ENCODE measurements around the gene ZNF213.
"Not testable (repeated sequence)": the region's sequence is repeated elsewhere in the genome, so short reads cannot be mapped to it uniquely, and the experiment has no call there.

Gene ZNF213

DNA sequence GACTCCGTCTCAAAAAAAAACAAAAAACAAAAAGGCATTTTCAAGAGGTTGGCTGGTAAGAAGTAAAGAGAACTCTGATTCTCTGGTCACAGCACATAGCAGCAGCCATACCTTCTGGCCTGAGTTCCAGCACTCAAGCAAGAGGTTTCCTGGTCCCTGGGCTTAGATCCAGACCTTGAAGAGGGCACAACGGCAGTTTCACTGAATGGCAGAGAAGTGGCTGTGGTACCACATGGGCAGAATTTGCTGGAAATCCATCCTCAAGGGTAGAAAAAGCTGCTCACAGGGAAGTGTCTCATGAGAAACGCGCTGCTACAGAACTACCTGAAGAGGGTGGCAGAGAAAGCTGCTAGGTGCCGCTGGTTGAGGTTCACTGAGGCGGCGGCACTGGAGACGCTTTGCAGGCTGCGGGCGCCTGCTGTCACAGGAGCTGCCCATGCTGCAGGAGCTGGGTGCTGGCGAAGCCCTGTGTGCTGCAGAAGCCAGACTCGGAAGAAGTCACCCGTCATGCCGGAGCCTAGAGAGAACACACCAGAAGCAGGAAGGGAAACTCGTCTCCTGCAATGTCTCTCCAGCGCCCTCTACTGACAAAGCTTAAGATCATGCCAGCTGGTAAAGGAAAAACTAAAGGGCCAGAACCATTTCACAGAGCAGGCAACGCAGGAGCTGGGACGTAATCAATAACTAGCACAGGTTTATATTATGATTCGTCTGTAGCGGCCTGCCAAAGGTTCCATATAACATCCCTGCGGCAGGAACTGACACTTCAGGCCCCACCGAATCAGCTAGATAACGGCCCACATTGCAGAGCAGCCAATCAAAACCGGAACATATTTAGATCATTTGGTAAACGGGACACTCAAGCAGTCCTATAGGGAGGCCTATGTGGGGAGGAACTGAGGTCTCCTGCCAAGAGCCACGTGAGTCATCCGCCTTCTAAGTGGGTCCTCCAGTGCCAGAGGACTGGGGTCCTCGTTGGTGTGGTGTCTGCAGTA lies 5.4 kb upstream of the ZNF213 start:
- peak; percentile 73 for DNase-seq

DNA sequence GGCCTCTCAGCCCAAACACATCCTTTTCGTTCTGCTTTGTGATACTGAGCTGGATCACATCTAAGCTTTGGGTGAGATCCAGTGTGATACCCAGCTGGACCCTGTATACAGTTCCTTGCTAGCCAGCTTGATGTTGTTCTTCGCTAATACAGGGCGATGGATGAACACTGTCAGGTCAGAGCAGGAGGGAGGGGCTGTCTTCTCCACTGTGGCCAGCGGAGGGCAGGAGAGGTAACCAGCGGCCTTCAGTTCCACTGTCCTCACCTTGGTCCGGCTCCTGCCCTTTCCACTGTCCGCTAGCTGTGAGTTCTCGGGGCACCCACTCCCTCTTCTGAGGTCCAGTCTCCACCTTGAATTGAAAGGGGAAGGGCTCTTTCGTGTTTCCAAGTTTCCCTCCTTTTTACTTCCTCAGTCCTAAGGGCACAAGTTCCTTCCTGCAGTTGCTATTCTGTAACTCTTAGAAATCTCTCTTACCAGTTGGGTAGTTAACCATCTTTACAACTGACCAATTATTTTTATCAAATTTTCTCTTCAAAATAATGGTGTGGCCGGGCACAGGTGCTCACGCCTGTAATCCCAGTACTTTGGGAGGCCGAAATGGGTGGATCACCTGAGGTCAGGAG lies 3.0 kb upstream of the ZNF213 start:
- no peak for DNase-seq

DNA sequence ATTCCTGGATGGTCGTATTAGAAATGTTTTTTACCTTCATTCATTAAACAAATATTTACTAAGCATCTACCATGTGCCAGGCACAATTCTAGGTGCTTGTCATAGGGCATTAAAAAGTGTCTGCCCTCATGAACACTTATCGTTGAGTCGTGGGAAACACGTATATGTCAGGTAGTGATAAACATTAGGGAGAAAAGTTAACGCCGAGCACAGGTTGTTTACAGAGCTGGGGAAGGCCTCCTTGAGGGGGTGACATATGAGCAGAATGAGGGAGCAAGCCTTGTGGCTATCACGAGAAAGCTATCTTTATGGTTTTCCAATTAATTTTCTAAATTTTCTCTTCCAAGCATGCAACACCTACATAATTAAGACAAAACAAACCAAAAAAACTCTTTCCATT lies 985 bp upstream of the ZNF213 start:
- no peak for DNase-seq

DNA sequence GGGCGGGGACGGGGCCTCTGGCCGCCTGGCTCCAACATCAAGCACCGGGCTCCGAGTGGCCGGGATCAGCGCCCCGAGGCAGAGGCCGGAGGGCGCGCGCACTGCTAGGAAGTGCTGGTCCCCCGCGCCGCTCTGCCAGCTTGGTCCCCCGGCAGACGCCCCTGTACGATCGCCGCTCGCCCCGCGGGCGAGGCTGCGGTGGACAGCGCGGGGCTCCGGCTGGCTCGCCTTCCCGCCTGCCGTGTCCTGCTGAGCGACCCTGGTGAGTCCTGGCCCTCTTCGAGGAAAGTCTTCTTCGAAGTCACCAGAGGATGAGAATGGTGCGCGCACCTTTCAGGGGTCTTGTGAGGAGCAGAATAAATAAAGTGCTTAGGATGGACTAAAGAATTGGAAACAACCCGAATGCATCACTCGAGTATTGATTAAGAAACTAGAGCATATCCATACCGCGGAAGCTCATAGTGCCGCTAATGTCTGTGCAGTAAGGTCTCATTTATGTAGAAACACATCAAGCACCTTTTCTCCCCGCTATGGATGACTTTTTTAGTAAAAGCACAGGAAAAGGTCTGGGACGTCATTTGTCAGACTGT lies 392 bp downstream of the ZNF213 start:
- DNase-seq, result no peak

DNA sequence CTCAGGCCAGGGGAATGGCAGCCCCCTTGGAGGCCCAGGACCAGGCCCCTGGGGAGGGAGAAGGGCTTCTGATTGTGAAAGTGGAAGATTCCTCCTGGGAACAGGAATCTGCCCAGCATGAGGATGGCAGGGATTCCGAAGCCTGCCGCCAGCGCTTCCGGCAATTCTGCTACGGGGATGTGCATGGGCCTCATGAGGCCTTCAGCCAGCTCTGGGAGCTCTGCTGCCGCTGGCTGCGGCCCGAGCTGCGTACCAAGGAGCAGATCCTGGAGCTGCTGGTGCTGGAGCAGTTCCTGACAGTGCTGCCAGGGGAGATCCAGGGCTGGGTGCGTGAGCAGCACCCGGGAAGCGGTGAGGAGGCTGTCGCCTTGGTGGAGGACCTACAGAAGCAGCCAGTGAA lies 2.4 kb downstream of the ZNF213 start:
- DNase-seq, result no peak

DNA sequence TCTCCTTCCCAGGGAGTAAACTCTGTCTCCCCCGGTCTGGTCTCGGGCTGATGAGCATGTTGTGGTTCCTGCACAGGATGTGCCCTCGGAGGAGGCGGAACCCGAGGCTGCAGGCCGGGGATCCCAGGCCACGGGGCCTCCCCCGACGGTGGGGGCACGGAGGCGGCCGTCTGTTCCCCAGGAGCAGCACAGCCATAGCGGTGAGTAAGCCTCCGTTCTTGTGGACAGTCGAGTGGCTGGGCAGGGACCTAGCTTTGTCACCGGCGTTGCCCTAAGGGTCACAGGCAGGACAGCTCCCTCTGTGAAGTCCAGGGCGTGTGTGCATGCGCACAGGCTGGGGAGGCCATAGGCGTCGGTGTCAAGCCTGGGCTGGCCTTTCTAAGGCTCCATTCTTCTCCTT lies 3.5 kb downstream of the ZNF213 start:
- no peak for DNase-seq

DNA sequence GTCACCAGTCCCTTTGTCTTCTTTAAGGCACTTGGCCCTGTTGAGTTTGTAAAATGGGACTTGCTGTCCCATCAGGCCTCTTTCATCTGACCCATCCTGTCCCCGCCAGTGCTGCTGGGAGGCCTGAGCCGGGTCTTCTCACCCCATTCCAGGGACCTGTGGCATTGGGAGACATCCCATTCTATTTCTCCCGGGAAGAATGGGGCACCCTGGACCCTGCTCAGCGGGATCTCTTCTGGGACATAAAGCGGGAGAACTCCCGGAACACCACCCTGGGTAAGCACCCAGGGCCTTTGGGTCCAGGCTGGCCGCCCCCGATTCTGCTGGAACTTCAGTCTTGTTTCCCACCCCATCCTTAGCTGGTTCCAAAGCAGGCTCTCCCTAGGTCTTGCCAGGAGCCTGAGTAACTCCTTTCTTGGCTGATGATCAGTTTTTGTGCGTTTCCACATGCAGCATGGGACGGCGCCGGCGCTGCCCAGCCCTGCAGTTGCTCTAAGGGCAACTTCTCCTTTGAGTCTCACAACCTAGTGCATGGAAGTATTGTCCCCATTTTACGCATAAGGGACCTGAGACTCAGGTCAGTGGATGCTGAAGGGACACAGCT lies 4.1 kb downstream of the ZNF213 start:
- DNase-seq, result no peak

DNA sequence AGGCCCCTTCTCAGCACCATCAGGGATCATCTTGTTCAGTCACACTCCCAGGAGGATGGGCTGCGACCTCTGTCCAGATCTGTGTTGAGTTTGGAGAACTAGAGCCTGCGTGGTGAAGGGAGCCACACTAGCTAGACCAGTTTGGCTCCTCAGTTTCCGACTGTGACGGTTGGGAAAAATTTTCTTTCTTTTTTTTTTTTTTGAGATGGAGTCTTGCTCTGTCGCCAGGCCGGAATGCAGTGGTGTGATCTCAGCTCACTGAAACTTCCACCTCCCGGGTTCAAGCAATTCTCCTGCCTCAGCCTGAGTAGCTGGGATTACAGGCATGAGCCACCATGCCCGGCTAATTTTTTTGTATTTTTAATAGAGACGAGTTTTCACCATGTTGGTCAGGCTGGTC lies 4.7 kb downstream of the ZNF213 start:
- DNase-seq, result not testable (repeated sequence)

DNA sequence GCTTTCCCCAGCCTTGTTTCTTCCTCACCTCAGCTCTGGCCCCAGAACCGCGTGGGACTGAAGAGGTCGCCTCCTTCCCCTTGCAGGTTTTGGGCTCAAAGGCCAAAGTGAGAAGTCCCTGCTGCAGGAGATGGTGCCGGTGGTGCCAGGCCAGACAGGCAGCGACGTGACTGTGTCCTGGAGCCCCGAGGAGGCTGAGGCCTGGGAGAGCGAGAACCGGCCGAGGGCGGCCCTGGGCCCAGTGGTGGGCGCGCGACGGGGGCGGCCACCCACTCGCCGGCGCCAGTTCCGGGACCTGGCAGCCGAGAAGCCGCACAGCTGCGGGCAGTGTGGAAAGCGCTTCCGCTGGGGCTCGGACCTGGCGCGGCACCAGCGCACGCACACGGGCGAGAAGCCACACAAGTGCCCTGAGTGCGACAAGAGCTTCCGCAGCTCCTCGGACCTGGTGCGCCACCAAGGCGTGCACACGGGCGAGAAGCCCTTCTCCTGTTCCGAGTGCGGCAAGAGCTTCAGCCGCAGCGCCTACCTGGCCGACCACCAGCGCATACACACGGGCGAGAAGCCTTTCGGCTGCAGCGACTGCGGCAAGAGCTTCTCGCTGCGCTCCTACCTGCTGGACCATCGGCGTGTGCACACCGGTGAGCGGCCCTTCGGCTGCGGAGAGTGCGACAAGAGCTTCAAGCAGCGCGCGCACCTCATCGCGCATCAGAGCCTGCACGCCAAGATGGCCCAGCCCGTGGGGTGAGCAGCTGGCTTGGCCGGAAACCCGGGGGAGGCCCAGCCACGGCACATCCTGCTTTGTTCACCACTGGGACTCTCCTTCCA lies 6.0 kb downstream of the ZNF213 start:
- DNase-seq, result no peak

DNA sequence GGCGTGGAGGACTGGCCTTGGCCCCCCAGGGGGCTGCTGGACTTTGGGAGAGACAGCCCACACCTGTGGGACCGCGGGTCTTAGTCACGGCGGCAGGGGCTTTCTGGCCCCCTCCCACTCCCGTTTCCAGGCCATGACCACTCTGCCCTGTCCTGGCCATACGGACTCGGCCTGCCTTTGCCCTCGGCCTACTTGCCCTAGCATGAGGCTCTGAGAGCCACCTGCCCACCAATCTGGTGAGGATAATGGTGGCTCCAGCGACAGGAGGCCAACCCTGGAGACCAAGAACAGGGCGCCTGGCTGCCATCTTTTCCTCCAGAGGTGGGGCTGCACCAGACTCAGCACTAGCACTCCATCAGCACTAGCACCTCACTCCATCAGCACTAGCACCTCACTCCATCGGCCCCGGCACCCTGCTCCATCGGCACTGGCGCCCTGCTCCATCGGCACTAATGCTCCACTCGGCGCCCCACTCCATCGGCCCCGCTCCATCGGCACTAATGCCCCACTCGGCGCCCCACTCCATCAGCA lies 7.0 kb downstream of the ZNF213 start:
- no peak for DNase-seq

DNA sequence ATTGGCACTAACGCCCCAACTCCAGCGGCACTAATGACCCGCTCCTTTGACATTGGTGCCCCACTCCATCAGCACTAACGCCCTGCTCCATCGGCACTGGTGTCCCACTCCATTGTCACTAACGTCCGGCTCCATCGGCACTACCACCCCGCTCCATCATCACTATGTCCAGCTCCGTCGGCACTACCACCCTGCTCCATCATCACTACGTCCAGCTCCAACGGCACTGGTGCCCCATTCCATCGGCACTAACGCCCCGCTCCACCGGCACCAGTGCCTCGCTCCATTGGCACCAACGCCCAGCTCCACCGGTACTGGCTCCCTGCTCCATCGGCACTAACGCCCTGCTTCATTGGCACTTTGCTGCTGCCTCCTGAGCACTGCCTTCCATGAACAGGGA lies 7.5 kb downstream of the ZNF213 start:
- DNase-seq, result no peak

DNA sequence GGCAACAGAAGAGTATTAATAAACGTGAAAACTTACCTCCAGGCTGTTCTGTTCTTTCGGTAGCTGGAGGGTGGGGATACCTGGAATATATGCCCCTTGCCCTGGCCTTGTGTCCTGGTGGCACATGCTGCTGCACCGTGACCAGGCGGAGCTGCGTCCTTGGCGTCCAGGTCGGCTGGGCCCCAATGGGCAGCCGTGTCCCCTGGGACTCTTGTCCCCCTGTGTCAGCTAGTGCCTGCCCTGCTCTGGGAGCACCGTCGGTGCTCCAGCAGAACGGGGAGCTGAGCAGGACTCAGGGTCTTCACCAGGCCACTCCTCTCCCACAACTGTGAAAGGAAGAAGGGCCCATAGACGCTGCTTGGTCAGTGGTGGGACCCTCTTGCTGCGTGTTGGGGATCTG lies 7.9 kb downstream of the ZNF213 start:
- DNase-seq, result no peak

DNA sequence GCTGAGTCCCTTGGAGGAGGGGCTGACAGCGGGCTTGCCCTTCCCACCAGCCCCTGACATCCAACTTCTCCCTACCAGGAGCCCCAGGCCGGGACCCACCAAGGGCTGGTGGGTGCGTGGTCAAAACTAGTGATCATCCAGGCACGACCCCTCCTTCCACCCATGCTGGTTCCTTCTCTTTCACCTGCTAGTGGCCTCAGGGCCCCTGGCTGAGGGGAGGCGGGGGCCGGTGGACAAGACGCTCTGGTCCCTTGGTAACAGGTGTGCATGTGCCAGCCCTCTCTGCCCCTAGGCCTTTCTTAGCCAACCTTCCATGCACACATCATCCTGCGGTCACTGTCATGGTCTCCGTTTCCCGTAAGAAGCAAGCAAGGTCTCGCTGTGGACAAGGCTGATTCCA lies 8.4 kb downstream of the ZNF213 start:
- DNase-seq, result no peak

DNA sequence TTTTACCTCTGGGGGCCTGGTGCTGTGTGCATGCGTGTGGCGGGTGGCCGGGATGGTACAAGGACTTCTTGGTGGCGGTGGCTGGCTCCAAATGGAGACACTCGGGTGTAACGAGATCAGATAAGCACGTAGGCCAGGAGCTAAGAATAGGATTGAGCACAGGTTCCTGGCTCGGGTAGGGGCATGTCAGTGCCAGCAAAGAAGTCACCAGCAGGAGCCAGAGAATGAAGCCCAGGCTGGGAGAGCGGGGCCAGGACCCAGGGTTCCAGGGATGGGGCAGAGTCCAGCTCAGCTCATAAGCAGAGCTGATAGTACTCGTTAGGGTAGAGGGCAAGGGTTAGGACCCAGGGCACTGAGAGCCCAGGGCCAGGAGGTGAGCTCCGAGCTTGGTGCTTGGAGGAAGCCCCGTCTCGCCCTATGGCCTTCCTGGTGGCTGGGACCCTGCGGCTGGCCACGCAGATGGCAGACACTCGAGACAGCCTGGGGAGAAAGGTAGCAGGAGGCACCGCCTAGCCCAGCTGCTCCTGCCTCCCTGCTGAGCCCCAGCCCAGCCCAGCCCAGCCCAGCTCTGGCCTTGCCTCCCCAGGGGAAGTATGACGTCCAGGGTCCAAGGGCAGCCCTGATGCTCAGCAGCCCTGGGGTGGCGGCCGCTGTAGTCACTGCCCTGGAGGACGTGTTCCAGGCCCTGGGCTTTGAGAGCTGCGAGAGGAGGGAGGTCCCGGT lies 8.9 kb downstream of the ZNF213 start:
- DNase-seq, result no peak

DNA sequence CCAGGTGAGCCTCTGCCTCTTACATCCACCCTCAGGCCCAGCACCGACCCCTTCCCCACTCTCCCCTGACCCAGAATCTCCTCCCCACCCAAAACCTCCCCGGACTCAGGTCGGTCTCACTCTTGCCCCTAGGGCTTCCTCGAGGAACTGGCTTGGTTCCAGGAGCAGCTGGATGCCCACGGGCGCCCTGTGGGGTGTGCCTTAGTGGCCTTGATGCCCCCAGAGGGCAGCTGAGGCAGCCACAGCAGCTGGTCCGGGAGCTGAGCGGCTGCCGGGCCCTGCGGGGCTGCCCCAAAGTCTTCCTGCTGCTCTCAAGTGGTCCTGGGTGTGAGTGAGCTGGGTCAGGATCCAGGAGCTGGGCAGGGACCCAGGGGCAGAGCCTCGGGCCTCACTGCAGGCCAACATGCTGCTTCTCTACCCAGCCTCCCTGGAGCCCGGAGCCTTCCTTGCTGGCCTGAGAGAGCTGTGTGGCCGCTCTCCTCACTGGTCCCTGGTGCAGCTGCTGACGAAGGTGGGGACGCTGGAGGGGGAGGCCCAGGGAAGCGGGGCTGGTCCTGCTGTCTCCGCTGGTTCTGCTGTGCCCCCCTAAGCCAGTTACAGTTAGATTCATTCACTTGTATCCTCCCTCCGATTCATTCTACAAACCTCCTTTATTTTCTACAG lies 9.6 kb downstream of the ZNF213 start:
- DNase-seq, result no peak

DNA sequence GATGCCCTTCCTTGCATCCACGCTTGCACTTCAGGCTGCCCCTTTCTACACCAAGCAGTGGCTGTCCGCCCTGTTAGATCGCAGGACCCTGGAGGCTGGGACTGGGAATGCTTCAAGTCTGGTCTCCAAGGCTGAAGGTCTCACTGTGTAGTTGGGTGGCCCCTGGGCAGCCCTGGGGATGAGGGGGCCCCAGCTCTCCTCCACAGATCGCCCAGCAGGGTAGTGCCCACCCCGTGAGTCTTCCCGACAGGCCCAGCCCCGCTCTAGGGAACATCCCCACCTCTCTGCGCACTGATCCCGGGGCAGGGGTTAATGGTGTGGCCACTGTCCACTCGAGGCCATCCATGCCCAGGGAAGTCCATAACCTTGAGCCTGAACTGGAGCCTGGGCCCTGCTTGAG lies 10.3 kb downstream of the ZNF213 start:
- DNase-seq, result no peak

DNA sequence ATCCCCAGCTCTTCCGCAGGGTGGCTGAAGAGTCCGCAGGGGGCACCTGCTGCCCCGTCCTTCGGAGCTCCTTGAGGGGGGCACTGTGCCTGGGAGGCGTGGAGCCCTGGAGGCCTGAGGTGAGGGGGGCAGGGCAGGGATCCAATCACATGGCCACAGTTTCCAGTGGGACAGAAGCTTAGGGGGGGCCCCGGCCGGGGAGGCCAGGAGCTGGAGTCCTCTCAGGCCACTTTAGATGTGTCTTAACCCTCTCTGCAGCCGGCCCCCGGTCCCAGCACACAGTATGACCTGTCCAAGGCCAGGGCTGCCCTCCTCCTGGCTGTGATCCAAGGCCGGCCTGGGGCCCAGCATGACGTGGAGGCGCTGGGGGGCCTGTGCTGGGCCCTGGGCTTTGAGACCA lies 10.8 kb downstream of the ZNF213 start:
- no peak for DNase-seq

DNA sequence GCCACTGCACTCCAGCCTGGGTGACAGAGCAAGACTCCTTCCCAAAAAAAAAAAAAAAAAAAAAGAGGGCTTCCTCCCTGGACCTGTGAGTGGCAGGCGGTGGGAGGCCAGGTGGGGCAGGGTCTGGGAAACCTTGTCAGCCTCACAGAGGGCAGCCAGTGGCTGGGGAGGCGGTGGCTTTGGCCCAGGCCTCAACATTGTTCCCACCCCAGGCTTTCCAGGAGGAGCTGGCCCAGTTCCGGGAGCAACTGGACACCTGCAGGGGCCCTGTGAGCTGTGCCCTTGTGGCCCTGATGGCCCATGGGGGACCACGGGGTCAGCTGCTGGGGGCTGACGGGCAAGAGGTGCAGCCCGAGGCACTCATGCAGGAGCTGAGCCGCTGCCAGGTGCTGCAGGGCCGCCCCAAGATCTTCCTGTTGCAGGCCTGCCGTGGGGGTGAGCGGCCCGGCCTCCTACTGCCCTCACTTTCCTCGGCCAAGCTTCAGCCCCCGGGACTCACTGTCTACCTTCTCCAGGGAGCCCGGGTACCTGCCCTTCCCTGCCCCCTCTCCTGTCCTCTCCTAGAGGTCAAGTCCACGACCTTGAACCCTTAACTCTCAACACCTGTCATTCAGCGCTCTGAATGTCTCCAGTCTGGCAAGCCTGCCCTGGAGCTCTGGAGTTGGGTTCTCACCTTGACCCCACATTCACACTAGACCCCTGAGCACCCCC lies 12.4 kb downstream of the ZNF213 start:
- no peak for DNase-seq

DNA sequence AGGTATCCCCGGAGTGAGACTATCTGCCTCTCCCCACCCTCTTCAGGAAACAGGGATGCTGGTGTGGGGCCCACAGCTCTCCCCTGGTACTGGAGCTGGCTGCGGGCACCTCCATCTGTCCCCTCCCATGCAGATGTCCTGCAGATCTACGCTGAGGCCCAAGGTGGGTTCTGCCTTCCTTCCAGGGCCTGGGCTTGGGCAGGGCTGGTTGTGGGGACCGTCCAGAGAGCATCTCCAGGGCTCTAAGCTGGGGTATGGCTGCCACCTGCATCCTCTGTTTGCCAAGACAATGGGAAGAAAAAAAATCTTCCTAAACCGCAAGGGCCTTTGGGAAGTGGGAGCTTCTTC lies 12.9 kb downstream of the ZNF213 start:
- DNase-seq, result no peak
